H9 (cell line): ENCODE measurements around the gene LCNL1. TPM values are rescaled to one million over a fixed set of nuclear protein-coding genes. Genes with fewer than 3 reads are reported as not detected.

ENCODE experiments used
- DNase-seq: peaks from one replicate; pipeline ENCODE4 v3.0.0-alpha.2; 2017
- H2AFZ ChIP-seq: one replicate; pipeline ENCODE4 v1.6.1; 2013; ENCODE audit warnings: mild to moderate bottlenecking, low read length, control low read depth, moderate library complexity
- H2AK5ac ChIP-seq: 2 replicates; pipeline ENCODE4 v1.6.1; 2013; ENCODE audit warnings: low read length, control low read depth, mixed read lengths; ENCODE audit not compliant: insufficient read length
- H2BK120ac ChIP-seq: one replicate; pipeline ENCODE4 v1.6.1; 2013; ENCODE audit warnings: low read depth, mild to moderate bottlenecking, low read length, control low read depth, inconsistent platforms; ENCODE audit not compliant: poor library complexity, severe bottlenecking
- H2BK12ac ChIP-seq: 2 replicates; pipeline ENCODE4 v1.6.1; 2013; ENCODE audit warnings: low read length, control low read depth, mixed read lengths, low read depth; ENCODE audit not compliant: insufficient read length
- H2BK15ac ChIP-seq: 2 replicates; pipeline ENCODE4 v1.6.1; 2013; ENCODE audit warnings: low read depth, low read length, control low read depth
- H2BK20ac ChIP-seq: one replicate; pipeline ENCODE4 v1.6.1; 2013; ENCODE audit warnings: low read depth, mild to moderate bottlenecking, low read length, control low read depth, inconsistent platforms; ENCODE audit not compliant: poor library complexity, severe bottlenecking
- H2BK5ac ChIP-seq: 2 replicates; pipeline ENCODE4 v1.6.1; 2013; ENCODE audit warnings: low read length, control low read depth, mixed read lengths; ENCODE audit not compliant: insufficient read length
- H3K14ac ChIP-seq: 2 replicates; pipeline ENCODE4 v1.6.1; 2013; ENCODE audit warnings: low read length, control low read depth; ENCODE audit not compliant: insufficient read depth
- H3K18ac ChIP-seq: 2 replicates; pipeline ENCODE4 v1.6.1; 2013; ENCODE audit warnings: low read depth, mild to moderate bottlenecking, mixed read lengths, low read length, control low read depth; ENCODE audit not compliant: insufficient read length
- H3K23ac ChIP-seq: 2 replicates; pipeline ENCODE4 v1.6.1; 2013; ENCODE audit warnings: low read length, control low read depth, mixed read lengths, low read depth; ENCODE audit not compliant: insufficient read length
- H3K23me2 ChIP-seq: 2 replicates; pipeline ENCODE4 v1.6.1; 2013; ENCODE audit warnings: low read depth, mild to moderate bottlenecking, mixed read lengths, low read length, control low read depth; ENCODE audit not compliant: insufficient read length, poor library complexity, severe bottlenecking
- H3K27ac ChIP-seq: 2 replicates; pipeline ENCODE4 v1.5.1; 2013; ENCODE audit warnings: low read length, control low read depth, mixed read lengths, low read depth; ENCODE audit not compliant: insufficient read length
- H3K27me3 ChIP-seq: 2 replicates; pipeline ENCODE4 v1.6.1; 2013; ENCODE audit warnings: low read length, control low read depth, inconsistent platforms; ENCODE audit not compliant: insufficient read depth
- H3K4ac ChIP-seq: 2 replicates; pipeline ENCODE4 v1.6.1; 2013; ENCODE audit warnings: low read depth, mild to moderate bottlenecking, control low read depth, inconsistent platforms, low read length, moderate library complexity
- H3K4me1 ChIP-seq: 2 replicates; pipeline ENCODE4 v1.6.1; 2013; ENCODE audit warnings: low read length, control low read depth, inconsistent platforms; ENCODE audit not compliant: insufficient read depth
- H3K4me2 ChIP-seq: 2 replicates; pipeline ENCODE4 v1.6.1; 2013; ENCODE audit warnings: low read length, control low read depth, mixed read lengths; ENCODE audit not compliant: insufficient read length, insufficient read depth
- H3K56ac ChIP-seq: 2 replicates; pipeline ENCODE4 v1.6.1; 2013; ENCODE audit warnings: low read depth, mild to moderate bottlenecking, mixed read lengths, low read length, control low read depth; ENCODE audit not compliant: insufficient read length
- H3K79me1 ChIP-seq: 2 replicates; pipeline ENCODE4 v1.6.1; 2013; ENCODE audit warnings: low read depth, mild to moderate bottlenecking, moderate library complexity, low read length, control low read depth, inconsistent platforms; ENCODE audit not compliant: insufficient read depth, poor library complexity, severe bottlenecking
- H3K79me2 ChIP-seq: 2 replicates; pipeline ENCODE4 v1.6.1; 2013; ENCODE audit warnings: low read length, control low read depth, inconsistent platforms; ENCODE audit not compliant: insufficient read depth
- H3K9ac ChIP-seq: 2 replicates; pipeline ENCODE4 v1.6.1; 2013; ENCODE audit warnings: low read length, control low read depth, mixed read lengths; ENCODE audit not compliant: insufficient read length; ENCODE audit errors: extremely low read depth
- H3K9me3 ChIP-seq: one replicate; pipeline ENCODE4 v1.6.1; 2013; ENCODE audit warnings: low read depth, low read length, inconsistent platforms; ENCODE audit not compliant: control insufficient read depth
- H3T11ph ChIP-seq: one replicate; pipeline ENCODE4 v1.6.1; 2013; ENCODE audit warnings: mild to moderate bottlenecking, low read length, control low read depth, inconsistent platforms
- H4K20me1 ChIP-seq: one replicate; pipeline ENCODE4 v1.6.1; 2013; ENCODE audit not compliant: control insufficient read depth, insufficient read length, insufficient read depth
- H4K5ac ChIP-seq: 2 replicates; pipeline ENCODE4 v1.6.1; 2013; ENCODE audit warnings: low read depth, mild to moderate bottlenecking, mixed read lengths, low read length, control low read depth; ENCODE audit not compliant: insufficient read length
- H4K8ac ChIP-seq: replicated peaks from 2 replicates; pipeline ENCODE4 v1.6.1; 2013; ENCODE audit warnings: low read length, control low read depth, mixed read lengths, low read depth; ENCODE audit not compliant: insufficient read length
- H4K91ac ChIP-seq: 2 replicates; pipeline ENCODE4 v1.6.1; 2013; ENCODE audit warnings: low read depth, mild to moderate bottlenecking, moderate library complexity, mixed read lengths, low read length, control low read depth; ENCODE audit not compliant: insufficient read length
- H3K27ac Mint-ChIP-seq, 3 experiments: 2 replicates in 2 of 3; 3 replicates in 1 of 3; pipeline ENCODE4 v1.8.0; 2020 to 2021; ENCODE audit warnings: mixed read lengths in 3 of 3, mild to moderate bottlenecking in 1 of 3, moderate library complexity in 1 of 3
- H3K27me3 Mint-ChIP-seq: 2 replicates; pipeline ENCODE4 v1.8.0; 2021; ENCODE audit warnings: low read depth, mild to moderate bottlenecking, moderate library complexity, mixed read lengths
- H3K36me3 Mint-ChIP-seq, 3 experiments: 2 replicates in 2 of 3; 3 replicates in 1 of 3; pipeline ENCODE4 v1.8.0; 2020 to 2021; ENCODE audit warnings: low read depth in 3 of 3, mixed read lengths in 3 of 3; ENCODE audit not compliant: insufficient read depth in 1 of 3
- H3K4me1 Mint-ChIP-seq, 2 experiments: 2 replicates each; pipeline ENCODE4 v1.8.0; 2020; ENCODE audit warnings: mixed read lengths in 2 of 2
- H3K4me3 Mint-ChIP-seq, 2 experiments: 2 replicates in 1 of 2; 3 replicates in 1 of 2; pipeline ENCODE4 v1.8.0; 2020 to 2021; ENCODE audit warnings: mild to moderate bottlenecking in 2 of 2, mixed read lengths in 2 of 2, moderate library complexity in 1 of 2
- H3K9me3 Mint-ChIP-seq, 2 experiments: 2 replicates in 1 of 2; 3 replicates in 1 of 2; pipeline ENCODE4 v1.8.0; 2020; ENCODE audit warnings: mild to moderate bottlenecking in 2 of 2, mixed read lengths in 2 of 2, moderate library complexity in 1 of 2
- CTCF ChIP-seq: fragments of 200-600 bp; sonication (generic); conservative IDR thresholded peaks from 3 replicates; pipeline ENCODE4 v1.8.0; 2021; ENCODE audit warnings: antibody characterized with exemption, mild to moderate bottlenecking
- WGBS: extraction: QIAGEN DNeasy Blood & Tissue Kit; methylation state at CpG from one replicate; pipeline ENCODE4 v1.1.7; 2013; ENCODE audit warnings: missing lambda C conversion rate, low lambda C conversion rate, mixed read lengths; ENCODE audit not compliant: insufficient read length; ENCODE audit errors: extremely low coverage; 5-methylcytosine and 5-hydroxymethylcytosine counted together
- total RNA-seq: library from RNA; stranded (reverse); gene quantifications from 2 replicates; pipeline ENCODE4 v1.2.1, GENCODE V29; 2021

LCNL1 gene
- total RNA-seq, 1 experiment from 2014 or later = 0.20 TPM

DNA sequence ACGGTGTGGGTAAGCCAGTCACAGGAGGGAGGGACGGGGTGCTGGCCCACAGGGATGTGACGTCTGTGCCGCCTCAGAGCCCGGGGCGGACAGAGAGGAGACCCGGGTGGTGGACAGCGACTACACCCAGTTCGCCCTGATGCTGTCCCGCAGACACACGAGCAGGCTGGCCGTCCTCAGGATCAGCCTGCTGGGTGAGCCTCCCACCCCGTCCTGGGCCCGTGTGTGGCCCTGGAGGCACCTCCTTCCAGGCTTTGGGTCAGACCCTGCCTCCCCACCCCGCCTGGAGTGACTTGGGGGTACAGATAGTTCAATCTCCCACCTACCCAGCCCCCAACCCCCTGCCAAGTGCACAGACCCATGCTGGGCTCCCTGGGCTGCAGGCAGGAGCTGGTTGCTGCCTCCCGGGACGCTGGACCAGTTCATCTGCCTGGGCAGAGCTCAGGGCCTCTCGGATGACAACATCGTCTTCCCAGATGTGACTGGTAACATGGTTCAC is 29.0 kb upstream of the LCNL1 start:
- Histone ChIP-seq H3K79me2 (no peaks in the 10 kb centered on the region), H2BK5ac (no peak overlapping the region), H3K56ac (no peak overlapping the region), H2BK120ac (no peak overlapping the region), H2AK5ac (no peak overlapping the region), H2BK15ac (no peak overlapping the region), H3K9ac (no peak overlapping the region), H3K23ac (no peak overlapping the region), H4K8ac (no peak overlapping the region), H3K18ac (no peak overlapping the region), H4K20me1 (peaks cover 2% of the 10 kb centered on the region), H3K9me3 (no peaks in the 10 kb centered on the region), H3K27me3 (no peaks in the 10 kb centered on the region), H3K79me1 (no peaks in the 10 kb centered on the region), H4K5ac (no peak overlapping the region), H2BK20ac (no peak overlapping the region), H3K27ac (no peak overlapping the region), H3K4ac (no peak overlapping the region), H3K23me2 (peaks cover 5% of the 10 kb centered on the region), H3K14ac (no peak overlapping the region), H4K91ac (no peak overlapping the region), H3T11ph (no peak overlapping the region), H2BK12ac (no peak overlapping the region), H3K4me1 (no peaks in the 10 kb centered on the region), H2AFZ (no peak overlapping the region), H3K4me2 (no peak overlapping the region)
- WGBS = no CpG with 5 or more reads among the region's 19 CpGs
- Mint-ChIP-seq H3K36me3 (no peaks in the 10 kb centered on the region; a peak in 1 of 7 replicates), H3K4me3 (no peak overlapping the region), H3K4me1 (no peaks in the 10 kb centered on the region), H3K27me3 (peaks cover 8% of the 10 kb centered on the region), H3K9me3 (peaks cover 6% of the 10 kb centered on the region in 2 experiments; a peak in 4 of 5 replicates), H3K27ac (no peak overlapping the region)
- no peak for DNase-seq
- no peak for TF ChIP-seq CTCF
